Kidney (tissue), 14 donors: Measurements from ENCODE around the gene EXOC3L1. TPM values are rescaled to one million over a fixed set of nuclear protein-coding genes. Genes with fewer than 3 reads are reported as not detected.

Source experiments
- DNase-seq, 5 donors: peaks; one replicate each; pipeline ENCODE4 v3.0.0-alpha.2; 2013 to 2020
- FAIRE-seq: peaks from 2 replicates; lab custom pipeline; 2012; peaks lifted over from hg19 to GRCh38; lab: Jason Lieb, UNC
- H3K27ac ChIP-seq, 2 donors: one replicate each; pipeline ENCODE4 v1.7.0; 2013; ENCODE audit warnings: low read depth in 2 of 2, low read length in 2 of 2, inconsistent platforms in 1 of 2
- H3K27me3 ChIP-seq: one replicate; pipeline ENCODE4 v1.7.1; 2013; ENCODE audit warnings: low read length, inconsistent platforms; ENCODE audit not compliant: control insufficient read depth, insufficient read depth
- H3K36me3 ChIP-seq, 3 donors: one replicate each; pipeline versions ENCODE4 v1.7.0 to v1.7.1; 2013; ENCODE audit warnings: low read length in 3 of 3, control low read depth in 1 of 3, inconsistent platforms in 1 of 3; ENCODE audit not compliant: insufficient read depth in 3 of 3, control insufficient read depth in 2 of 3
- H3K4me1 ChIP-seq, 3 donors: one replicate each; pipeline versions ENCODE4 v1.7.0 to v1.7.1; 2013; ENCODE audit warnings: low read length in 3 of 3, inconsistent platforms in 1 of 3, low read depth in 1 of 3; ENCODE audit not compliant: control insufficient read depth in 2 of 3, insufficient read depth in 2 of 3
- H3K4me3 ChIP-seq, 3 donors: one replicate each; pipeline versions ENCODE4 v1.7.0 to v1.8.1; 2013; ENCODE audit warnings: low read length in 3 of 3, control low read depth in 1 of 3, inconsistent platforms in 1 of 3
- H3K9ac ChIP-seq, 3 donors: one replicate each; pipeline versions ENCODE4 v1.7.0 to v1.7.1; 2013; ENCODE audit warnings: low read length in 3 of 3, control low read depth in 1 of 3, inconsistent platforms in 1 of 3
- H3K9me3 ChIP-seq, 3 donors: one replicate each; pipeline versions ENCODE4 v1.7.0 to v1.7.1; 2013; ENCODE audit warnings: low read length in 3 of 3, control low read depth in 1 of 3, inconsistent platforms in 1 of 3; ENCODE audit not compliant: control insufficient read depth in 2 of 3, insufficient read depth in 1 of 3
- CTCF ChIP-seq: IDR thresholded peaks from 3 replicates; pipeline ENCODE4 v1.5.1; 2012; ENCODE audit warnings: mild to moderate bottlenecking, moderate library complexity, borderline replicate concordance; ENCODE audit not compliant: insufficient read depth; ENCODE audit errors: extremely low read depth
- intact Hi-C: fragments of 100-400 bp; cut with DNase I; formaldehyde crosslinking; loops from one replicate; pipeline ENCODE4 v1.11.1; 2022
- polyA plus RNA-seq: library from polyadenylated mRNA; stranded (reverse); fragments of 350-450 nt; fragmentation: Illumina TruSeq; extraction: RNeasy Lipid Tissue Mini Kit (QIAGEN cat#74804); gene quantifications from one replicate; pipeline ENCODE4 v1.2.3, GENCODE V29; 2014; ENCODE audit warnings: low read depth, low replicate concordance; ENCODE audit not compliant: insufficient read depth
- total RNA-seq: library from RNA; stranded (reverse); fragmentation: NEBNext Ultra II Directional; extraction: Animal tissue kit (Norgen Biotek cat#: 25700); gene quantifications from one replicate; pipeline ENCODE4 v1.2.1, GENCODE V29; 2021
- donor health status: control.
- donor health status: control.
- donor health status: control.
- donor health status: control.
- donor health status: control.
- donor health status: DM: yes; HTN: yes; CAD: no.
- donor health status: Normal renal cell carcinoma (clear cell type).

EXOC3L1 gene
- total and polyA plus RNA-seq, 2 donors from 2014 or later, result 7.2 to 9.9 TPM

GRCh38 chr16:67157106-67157748 is 32.7 kb downstream of the EXOC3L1 start:
- peak in 1 of 5 donors; percentile 15 for DNase-seq
- H3K27me3 ChIP-seq, result peaks cover 47% of the 10 kb centered on the region
- H3K4me1 ChIP-seq, result peaks cover 0 to 24% (median 6%) of the 10 kb centered on the region in 3 donors
- FAIRE-seq, result no peak
- intact Hi-C loops, result no loop called here
- TF ChIP-seq CTCF, result no peak
- no peaks in the 10 kb centered on the region for H3K9me3 ChIP-seq
- no peaks in the 10 kb centered on the region for H3K36me3 ChIP-seq
- H3K9ac ChIP-seq, result no peak overlapping the region
- H3K27ac ChIP-seq, result no peak overlapping the region
- no peak overlapping the region for H3K4me3 ChIP-seq

GRCh38 chr16:67156143-67156844 is 33.6 kb downstream of the EXOC3L1 start:
- Histone ChIP-seq H3K9ac (no peak overlapping the region), H3K4me1 (peaks cover 0 to 25% (median 4%) of the 10 kb centered on the region in 3 donors), H3K27me3 (peaks cover 38% of the 10 kb centered on the region), H3K36me3 (no peaks in the 10 kb centered on the region), H3K4me3 (peak overlapping the region in 1 of 3 donors; percentile 5), H3K9me3 (no peaks in the 10 kb centered on the region), H3K27ac (no peak overlapping the region)
- no peak for FAIRE-seq
- DNase-seq, result peak in 2 of 5 donors; percentile 61 to 67
- intact Hi-C loops, result no loop called here
- no peak for TF ChIP-seq CTCF

- intact Hi-C loops, result no loop called here
- TF ChIP-seq CTCF, result peak; percentile 98
- Histone ChIP-seq H3K27me3 (peaks cover 35% of the 10 kb centered on the region), H3K27ac (no peak overlapping the region), H3K9ac (no peak overlapping the region), H3K9me3 (no peaks in the 10 kb centered on the region), H3K4me3 (peak overlapping the region in 1 of 3 donors; percentile 5), H3K36me3 (no peaks in the 10 kb centered on the region), H3K4me1 (peaks cover 0 to 28% (median 0%) of the 10 kb centered on the region in 3 donors)
- FAIRE-seq (no peak), DNase-seq (peak; percentile 78 to 91 (median 88))
Observed at GRCh38 chr16:67155295-67156142, 34.4 kb downstream of the EXOC3L1 start.
